Measurements from ENCODE around the gene IGF2BP1. TPM values are rescaled to one million over a fixed set of nuclear protein-coding genes. Genes with fewer than 3 reads are reported as not detected.

The IGF2BP1 gene
- total RNA-seq, 2 donors from 2014 or later, result 0.96 TPM; not detected in 1

DNA sequence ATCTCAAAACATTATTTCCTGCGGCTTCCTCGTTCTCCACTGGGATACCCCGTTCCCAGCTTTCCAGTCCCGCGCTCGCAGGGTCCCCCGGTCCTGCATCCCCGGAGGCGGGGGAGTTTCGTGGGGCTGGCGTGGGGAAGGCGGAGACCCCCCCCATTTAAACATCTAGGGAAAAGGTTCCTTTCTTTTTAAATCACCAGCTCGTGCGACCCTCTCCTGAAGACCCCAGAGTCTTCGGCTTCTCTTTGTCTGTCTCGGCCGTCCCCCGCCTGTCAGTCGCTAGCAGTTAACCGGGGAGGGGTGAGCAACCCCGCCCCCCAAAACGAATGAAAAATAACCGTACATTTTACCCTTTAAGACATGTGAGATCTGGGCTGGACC lies 473 bp upstream of the IGF2BP1 start:
- H3K27ac ChIP-seq, result no peak overlapping the region
- H3K4me1 ChIP-seq, result peaks cover 12% of the 10 kb centered on the region
- no peak for DNase-seq
- no peak overlapping the region for H3K4me3 ChIP-seq
- H3K27me3 ChIP-seq, result peaks cover 91% of the 10 kb centered on the region
- TF ChIP-seq, protein P1, sequence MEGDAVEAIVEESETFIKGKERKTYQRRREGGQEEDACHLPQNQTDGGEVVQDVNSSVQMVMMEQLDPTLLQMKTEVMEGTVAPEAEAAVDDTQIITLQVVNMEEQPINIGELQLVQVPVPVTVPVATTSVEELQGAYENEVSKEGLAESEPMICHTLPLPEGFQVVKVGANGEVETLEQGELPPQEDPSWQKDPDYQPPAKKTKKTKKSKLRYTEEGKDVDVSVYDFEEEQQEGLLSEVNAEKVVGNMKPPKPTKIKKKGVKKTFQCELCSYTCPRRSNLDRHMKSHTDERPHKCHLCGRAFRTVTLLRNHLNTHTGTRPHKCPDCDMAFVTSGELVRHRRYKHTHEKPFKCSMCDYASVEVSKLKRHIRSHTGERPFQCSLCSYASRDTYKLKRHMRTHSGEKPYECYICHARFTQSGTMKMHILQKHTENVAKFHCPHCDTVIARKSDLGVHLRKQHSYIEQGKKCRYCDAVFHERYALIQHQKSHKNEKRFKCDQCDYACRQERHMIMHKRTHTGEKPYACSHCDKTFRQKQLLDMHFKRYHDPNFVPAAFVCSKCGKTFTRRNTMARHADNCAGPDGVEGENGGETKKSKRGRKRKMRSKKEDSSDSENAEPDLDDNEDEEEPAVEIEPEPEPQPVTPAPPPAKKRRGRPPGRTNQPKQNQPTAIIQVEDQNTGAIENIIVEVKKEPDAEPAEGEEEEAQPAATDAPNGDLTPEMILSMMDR (IDR thresholded peaks at IDR 0.05), result no peak
- intact Hi-C loops (cut with DNase I), result no loop called here
- H3K9me3 ChIP-seq, result no peaks in the 10 kb centered on the region
- no peaks in the 10 kb centered on the region for H3K36me3 ChIP-seq
- H3K9ac ChIP-seq (ENCODE audit: low read depth in 2 of 2, low read length in 2 of 2), result no peak overlapping the region

DNA sequence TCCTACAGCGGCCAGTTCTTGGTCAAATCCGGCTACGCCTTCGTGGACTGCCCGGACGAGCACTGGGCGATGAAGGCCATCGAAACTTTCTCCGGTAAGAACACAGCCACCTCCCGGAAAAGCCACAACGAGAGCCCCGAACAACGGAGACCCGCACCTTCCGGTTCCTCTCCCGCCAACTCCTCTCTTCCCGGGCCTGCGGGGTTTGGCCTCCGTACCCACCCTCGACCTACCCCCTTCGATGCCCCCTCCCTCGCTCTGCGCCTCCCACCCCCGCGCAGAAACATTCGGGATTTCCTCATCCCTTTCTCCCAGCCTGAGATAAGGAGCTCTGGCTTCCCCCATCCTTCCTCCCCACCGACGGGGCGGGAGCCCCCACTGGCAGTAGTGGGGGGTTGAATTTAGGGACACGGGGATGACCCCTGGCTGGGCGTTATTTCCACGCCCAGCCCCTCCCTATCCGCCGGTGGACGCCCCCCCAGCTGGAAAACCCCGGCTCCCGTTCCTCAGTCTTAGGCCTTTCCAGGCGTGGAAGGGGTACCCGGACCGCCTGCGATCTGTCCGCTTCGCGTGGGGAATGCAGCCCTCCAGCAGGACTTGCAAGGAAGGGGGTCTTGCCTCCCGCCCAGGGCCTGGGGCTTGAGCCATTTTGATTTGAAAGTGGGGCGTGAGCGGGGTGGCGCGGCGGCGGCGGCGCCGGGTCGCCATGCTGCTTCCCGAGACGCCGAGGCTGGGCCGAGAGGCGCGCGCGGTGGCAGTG lies 822 bp downstream of the IGF2BP1 start:
- TF ChIP-seq, protein P1 (IDR thresholded peaks at IDR 0.05), result no peak
- DNase-seq, result no peak
- Histone ChIP-seq H3K27ac (no peak overlapping the region), H3K9ac (ENCODE audit: low read depth in 2 of 2, low read length in 2 of 2) (no peak overlapping the region), H3K27me3 (peaks cover 91% of the 10 kb centered on the region), H3K4me1 (peaks cover 12% of the 10 kb centered on the region), H3K4me3 (peak overlapping the region; percentile 14), H3K9me3 (no peaks in the 10 kb centered on the region), H3K36me3 (no peaks in the 10 kb centered on the region)
- intact Hi-C loops (cut with DNase I), result no loop called here

DNA sequence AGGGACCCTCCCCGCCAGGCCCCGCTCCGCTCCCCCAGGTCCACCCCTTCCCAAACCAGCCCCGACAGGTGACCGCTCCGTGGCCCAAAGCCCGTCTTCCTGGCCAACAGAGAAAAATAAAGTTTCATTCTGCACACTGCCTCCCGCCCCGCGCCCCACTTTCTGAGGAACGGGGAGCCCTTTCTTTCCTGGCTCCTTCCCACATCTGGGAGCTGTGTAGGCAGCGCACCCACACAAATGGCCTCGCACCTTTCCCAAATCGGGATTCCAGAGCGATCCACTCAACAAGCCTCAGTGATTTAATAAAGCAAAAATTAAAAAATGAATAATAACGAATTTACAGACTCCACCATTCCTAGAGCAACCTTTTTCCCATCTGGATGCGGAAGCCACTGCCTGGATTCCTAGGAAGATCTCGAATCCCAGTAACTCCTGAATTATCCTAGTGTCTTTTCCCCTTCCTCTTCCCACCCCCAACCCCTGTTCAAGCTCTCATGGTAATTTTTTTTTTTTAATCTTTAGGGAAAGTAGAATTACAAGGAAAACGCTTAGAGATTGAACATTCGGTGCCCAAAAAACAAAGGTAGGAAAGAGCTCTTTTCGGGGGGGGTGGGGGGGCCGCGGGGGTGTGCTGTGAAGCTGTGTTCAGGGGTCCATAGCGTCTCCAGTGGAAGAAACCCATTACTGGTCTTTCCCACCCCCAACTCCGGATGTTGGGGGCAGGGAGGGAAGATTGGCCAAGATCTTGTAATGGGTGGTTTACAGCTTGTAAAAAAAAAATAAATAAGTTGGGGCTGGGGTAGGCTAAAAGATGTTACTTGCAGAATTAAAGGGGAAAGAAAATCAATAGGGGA lies 1.6 kb downstream of the IGF2BP1 start:
- Histone ChIP-seq H3K36me3 (no peaks in the 10 kb centered on the region), H3K4me1 (peaks cover 12% of the 10 kb centered on the region), H3K9ac (ENCODE audit: low read depth in 2 of 2, low read length in 2 of 2) (no peak overlapping the region), H3K27me3 (peaks cover 92% of the 10 kb centered on the region), H3K27ac (no peak overlapping the region), H3K4me3 (no peak overlapping the region), H3K9me3 (no peaks in the 10 kb centered on the region)
- intact Hi-C loops (cut with DNase I), result no loop called here
- DNase-seq, result no peak
- TF ChIP-seq, protein P1 (IDR thresholded peaks at IDR 0.05), result no peak

DNA sequence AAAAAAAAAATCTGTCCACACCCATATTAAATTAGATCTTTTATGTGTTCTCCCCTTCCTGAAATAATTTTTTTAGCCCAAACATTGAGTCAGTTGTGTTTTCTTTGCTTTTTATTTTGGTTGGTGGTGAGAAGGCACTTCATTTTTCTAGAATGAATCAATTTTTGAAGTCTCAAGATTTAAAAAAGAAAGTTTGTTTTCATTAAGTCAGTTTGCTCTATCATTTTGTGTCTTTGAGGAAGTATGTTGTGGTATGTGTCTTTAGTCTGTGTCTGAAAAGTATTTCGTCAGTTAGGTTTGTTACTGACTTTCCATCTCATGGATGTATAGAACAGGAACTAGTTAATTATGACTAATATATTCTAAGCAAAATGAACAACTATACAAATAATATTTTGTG lies 3.8 kb downstream of the IGF2BP1 start:
- no peaks in the 10 kb centered on the region for H3K36me3 ChIP-seq
- no peak overlapping the region for H3K9ac ChIP-seq (ENCODE audit: low read depth in 2 of 2, low read length in 2 of 2)
- intact Hi-C loops (cut with DNase I), result no loop called here

DNA sequence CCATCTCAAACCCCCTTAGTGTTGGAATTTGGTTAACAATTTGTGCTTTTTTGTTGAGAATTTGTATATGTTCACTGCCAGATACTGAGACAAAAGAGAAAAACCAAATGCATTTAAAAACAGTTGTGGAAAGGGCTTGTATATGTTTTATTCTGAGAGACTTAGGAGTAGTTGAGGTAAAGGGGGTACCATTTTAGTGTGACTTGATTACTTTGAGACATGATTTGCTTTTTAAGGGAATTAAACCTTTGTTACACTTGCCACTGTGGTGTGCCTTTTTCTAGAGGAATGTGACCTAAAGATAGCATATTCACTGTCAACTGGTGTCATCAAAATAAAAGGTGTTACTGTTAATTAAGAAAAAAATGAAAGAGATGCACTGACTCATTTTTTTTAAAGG lies 4.5 kb downstream of the IGF2BP1 start:
- H3K27ac ChIP-seq, result no peak overlapping the region
- peaks cover 8% of the 10 kb centered on the region for H3K4me1 ChIP-seq
- H3K9ac ChIP-seq (ENCODE audit: low read depth in 2 of 2, low read length in 2 of 2), result no peak overlapping the region
- intact Hi-C loops (cut with DNase I), result no loop called here
- H3K9me3 ChIP-seq, result no peaks in the 10 kb centered on the region
- DNase-seq, result no peak
- TF ChIP-seq, protein P1 (IDR thresholded peaks at IDR 0.05), result no peak
- H3K36me3 ChIP-seq, result no peaks in the 10 kb centered on the region
- peaks cover 89% of the 10 kb centered on the region for H3K27me3 ChIP-seq
- no peak overlapping the region for H3K4me3 ChIP-seq

More for the DNA sequence above, 3.8 kb downstream of the IGF2BP1 start:
- no peak overlapping the region for H3K4me3 ChIP-seq
- no peaks in the 10 kb centered on the region for H3K9me3 ChIP-seq
- H3K27me3 ChIP-seq, result peaks cover 92% of the 10 kb centered on the region
- TF ChIP-seq, protein P1 (IDR thresholded peaks at IDR 0.05), result no peak
- no peak overlapping the region for H3K27ac ChIP-seq
- no peak for DNase-seq
- H3K4me1 ChIP-seq, result peaks cover 12% of the 10 kb centered on the region
